Measurements from ENCODE around the gene SINHCAF.

The SINHCAF gene

GRCh38 chr12:31322801-31323207 lies 3.1 kb downstream of the SINHCAF start:
- TF ChIP-seq CTCF (IDR thresholded peaks at IDR 0.05): no peak
- Mint-ChIP-seq H3K27ac (peak overlapping the region; percentile 99), H3K4me3 (peak overlapping the region; percentile 100), H3K4me1 (peaks cover 68% of the 10 kb centered on the region), H3K27me3 (ENCODE audit: low read depth, poor library complexity) (no peaks in the 10 kb centered on the region), H3K36me3 (ENCODE audit: low read depth) (peaks cover 16% of the 10 kb centered on the region), H3K9me3 (no peaks in the 10 kb centered on the region)
- no peak for DNase-seq

GRCh38 chr12:31321897-31322228 lies 4.1 kb downstream of the SINHCAF start:
- no peak for TF ChIP-seq CTCF (IDR thresholded peaks at IDR 0.05)
- peak overlapping the region; percentile 100 for H3K4me3 Mint-ChIP-seq
- H3K27ac Mint-ChIP-seq: peak overlapping the region; percentile 29
- H3K4me1 Mint-ChIP-seq: peaks cover 70% of the 10 kb centered on the region
- H3K9me3 Mint-ChIP-seq: no peaks in the 10 kb centered on the region
- H3K27me3 Mint-ChIP-seq (ENCODE audit: low read depth, poor library complexity): no peaks in the 10 kb centered on the region
- H3K36me3 Mint-ChIP-seq (ENCODE audit: low read depth): peaks cover 21% of the 10 kb centered on the region
- DNase-seq: no peak

- peak overlapping the region; percentile 100 for H3K4me3 Mint-ChIP-seq
- DNase-seq: no peak
- H3K27me3 Mint-ChIP-seq (ENCODE audit: low read depth, poor library complexity): no peaks in the 10 kb centered on the region
- H3K27ac Mint-ChIP-seq: peak overlapping the region; percentile 82
- H3K9me3 Mint-ChIP-seq: no peaks in the 10 kb centered on the region
- H3K4me1 Mint-ChIP-seq: peaks cover 67% of the 10 kb centered on the region
- TF ChIP-seq CTCF (IDR thresholded peaks at IDR 0.05): no peak
- peaks cover 27% of the 10 kb centered on the region for H3K36me3 Mint-ChIP-seq (ENCODE audit: low read depth)
Measured at GRCh38 chr12:31321186-31321896, 4.6 kb downstream of the SINHCAF start.

GRCh38 chr12:31318657-31319269 lies 7.2 kb downstream of the SINHCAF start:
- TF ChIP-seq CTCF (IDR thresholded peaks at IDR 0.05): no peak
- Mint-ChIP-seq H3K36me3 (ENCODE audit: low read depth) (peaks cover 48% of the 10 kb centered on the region), H3K4me3 (peak overlapping the region; percentile 100), H3K27ac (peak overlapping the region; percentile 61), H3K9me3 (peaks cover 17% of the 10 kb centered on the region), H3K27me3 (ENCODE audit: low read depth, poor library complexity) (no peaks in the 10 kb centered on the region), H3K4me1 (peaks cover 66% of the 10 kb centered on the region)
- no peak for DNase-seq

GRCh38 chr12:31317471-31318395 lies 8.2 kb downstream of the SINHCAF start:
- Mint-ChIP-seq H3K27me3 (ENCODE audit: low read depth, poor library complexity) (no peaks in the 10 kb centered on the region), H3K9me3 (peaks cover 28% of the 10 kb centered on the region), H3K27ac (peak overlapping the region; percentile 61), H3K36me3 (ENCODE audit: low read depth) (peaks cover 58% of the 10 kb centered on the region), H3K4me1 (peaks cover 60% of the 10 kb centered on the region), H3K4me3 (peak overlapping the region; percentile 100)
- DNase-seq: no peak
- no peak for TF ChIP-seq CTCF (IDR thresholded peaks at IDR 0.05)
